H1 (cell line): Measurements from ENCODE around the gene TCEAL1. TPM values are rescaled to one million over a fixed set of nuclear protein-coding genes. Genes with fewer than 3 reads are reported as not detected.

Experiments used
- CTCF ChIA-PET: fragments of 300-600 bp; sonication (Branson Sonifier 250); formaldehyde crosslinking; loops from one replicate; lab custom pipeline; 2021; ENCODE audit not compliant: partially characterized antibody; lab: Charles Lee
- POLR2A ChIA-PET: fragments of 300-600 bp; sonication (Branson Sonifier 250); formaldehyde crosslinking; loops from one replicate; lab custom pipeline; 2021; ENCODE audit warnings: inconsistent platforms; ENCODE audit not compliant: partially characterized antibody; lab: Charles Lee
- DNase-seq, 2 experiments: peaks; one replicate each; pipeline versions ENCODE4 v3.0.0 to v3.0.0-alpha.2; 2010 to 2022; ENCODE audit warnings: low spot score in 2 of 2, low read depth in 1 of 2, mixed read lengths in 1 of 2
- FAIRE-seq: peaks from 2 replicates; lab custom pipeline; 2011; peaks lifted over from hg19 to GRCh38; lab: Jason Lieb, UNC
- H2AFZ ChIP-seq: 2 replicates; pipeline ENCODE4 v1.8.1; 2012; ENCODE audit warnings: low read length, inconsistent platforms
- H2AK5ac ChIP-seq: 2 replicates; pipeline ENCODE4 v1.6.1; 2013; ENCODE audit warnings: low read depth, low read length
- H2BK120ac ChIP-seq: replicated peaks from 2 replicates; pipeline ENCODE3; 2013; ENCODE audit warnings: low read depth, low read length, inconsistent platforms
- H2BK12ac ChIP-seq: 2 replicates; pipeline ENCODE4 v1.6.1; 2013; ENCODE audit warnings: low read depth, low read length
- H2BK15ac ChIP-seq: 2 replicates; pipeline ENCODE4 v1.6.1; 2013; ENCODE audit warnings: low read length
- H2BK20ac ChIP-seq: 2 replicates; pipeline ENCODE4 v1.6.1; 2013; ENCODE audit warnings: low read length
- H2BK5ac ChIP-seq: 2 replicates; pipeline ENCODE4 v1.6.1; 2013; ENCODE audit warnings: low read depth, low read length
- H3K14ac ChIP-seq: 2 replicates; pipeline ENCODE4 v1.6.1; 2013; ENCODE audit warnings: inconsistent platforms; ENCODE audit not compliant: insufficient read length
- H3K18ac ChIP-seq: 2 replicates; pipeline ENCODE4 v1.6.1; 2013; ENCODE audit warnings: low read length; ENCODE audit errors: extremely low read depth
- H3K23ac ChIP-seq: 2 replicates; pipeline ENCODE4 v1.6.1; 2013; ENCODE audit warnings: inconsistent platforms; ENCODE audit not compliant: insufficient read length
- H3K23me2 ChIP-seq: 2 replicates; pipeline ENCODE4 v1.6.1; 2013; ENCODE audit warnings: low read depth, low read length
- H3K27ac ChIP-seq: 2 replicates; pipeline ENCODE4 v1.6.1; 2011; ENCODE audit warnings: low read depth, low read length, inconsistent platforms
- H3K27me3 ChIP-seq, 4 experiments: replicated peaks in 1 of 4; 1 replicate in 1 of 4; 2 replicates in 3 of 4; pipeline versions ENCODE4 v1.6.1 to v1.8.1; 2011 to 2013; ENCODE audit warnings: low read length in 3 of 4, mild to moderate bottlenecking in 3 of 4, inconsistent platforms in 2 of 4, mixed read lengths in 2 of 4, moderate library complexity in 1 of 4; ENCODE audit not compliant: control insufficient read depth in 3 of 4, insufficient read depth in 3 of 4; ENCODE audit errors: extremely low read depth in 1 of 4
- H3K36me3 ChIP-seq, 4 experiments: 2 replicates each; pipeline versions ENCODE4 v1.6.1 to v1.8.1; 2011 to 2013; ENCODE audit warnings: mild to moderate bottlenecking in 4 of 4, low read length in 3 of 4, moderate library complexity in 2 of 4, control low read depth in 1 of 4, inconsistent platforms in 1 of 4; ENCODE audit not compliant: insufficient read depth in 4 of 4, control insufficient read depth in 2 of 4
- H3K4ac ChIP-seq: replicated peaks from 2 replicates; pipeline ENCODE3; 2013; ENCODE audit warnings: low read length, low read depth, mixed read lengths, inconsistent platforms; ENCODE audit not compliant: insufficient read length
- H3K4me1 ChIP-seq, 4 experiments: replicated peaks in 1 of 4; 1 replicate in 1 of 4; 2 replicates in 3 of 4; pipeline versions ENCODE4 v1.6.1 to v1.8.1; 2011 to 2013; ENCODE audit warnings: low read length in 3 of 4, inconsistent platforms in 2 of 4, mixed read lengths in 1 of 4; ENCODE audit not compliant: insufficient read depth in 4 of 4, control insufficient read depth in 3 of 4
- H3K4me2 ChIP-seq, 2 experiments: 2 replicates each; pipeline versions ENCODE4 v1.6.1 to v1.8.1; 2011 to 2013; ENCODE audit warnings: low read depth in 2 of 2, low read length in 2 of 2, control low read depth in 1 of 2, inconsistent platforms in 1 of 2, mild to moderate bottlenecking in 1 of 2; ENCODE audit not compliant: insufficient read depth in 1 of 2
- H3K4me3 ChIP-seq, 4 experiments: fragments of 200-600, 300-600 bp in 1 of 4; sonication (generic), shearing (Covaris generic), sonication (Bioruptor Twin) in 1 of 4; 2 replicates each; pipeline versions ENCODE4 v1.5.1 to v1.8.1; 2011 to 2016; ENCODE audit warnings: low read length in 4 of 4, low read depth in 3 of 4, control low read depth in 2 of 4, inconsistent platforms in 2 of 4, mild to moderate bottlenecking in 2 of 4, mixed read lengths in 1 of 4, moderate library complexity in 1 of 4; ENCODE audit not compliant: insufficient read depth in 2 of 4; ENCODE audit errors: extremely low read depth in 1 of 4
- H3K56ac ChIP-seq: replicated peaks from 2 replicates; pipeline ENCODE3; 2013; ENCODE audit warnings: low read depth, mild to moderate bottlenecking, mixed read lengths, low read length, inconsistent platforms; ENCODE audit not compliant: insufficient read length
- H3K79me1 ChIP-seq: 2 replicates; pipeline ENCODE4 v1.6.1; 2013; ENCODE audit warnings: low read depth, low read length, control low read depth
- H3K79me2 ChIP-seq, 2 experiments: 2 replicates each; pipeline versions ENCODE4 v1.6.1 to v1.8.1; 2012 to 2013; ENCODE audit warnings: low read length in 2 of 2, mild to moderate bottlenecking in 2 of 2, inconsistent platforms in 1 of 2; ENCODE audit not compliant: insufficient read depth in 2 of 2, control insufficient read depth in 1 of 2
- H3K9ac ChIP-seq, 4 experiments: replicated peaks in 1 of 4; 1 replicate in 1 of 4; 2 replicates in 3 of 4; pipeline versions ENCODE4 v1.6.1 to v1.8.1; 2011 to 2013; ENCODE audit warnings: low read depth in 3 of 4, low read length in 3 of 4, control low read depth in 2 of 4, mild to moderate bottlenecking in 2 of 4, moderate library complexity in 2 of 4, inconsistent platforms in 1 of 4; ENCODE audit errors: extremely low read depth in 1 of 4
- H3K9me3 ChIP-seq, 2 experiments: 2 replicates each; pipeline versions ENCODE4 v1.6.1 to v1.8.1; 2012 to 2013; ENCODE audit warnings: mild to moderate bottlenecking in 2 of 2, moderate library complexity in 2 of 2, control low read depth in 1 of 2, inconsistent platforms in 1 of 2, low read depth in 1 of 2, low read length in 1 of 2, mixed read lengths in 1 of 2; ENCODE audit not compliant: insufficient read depth in 2 of 2
- H4K20me1 ChIP-seq, 2 experiments: replicated peaks in 1 of 2; 2 replicates each; pipeline versions ENCODE3 to v1.8.1; 2011 to 2013; ENCODE audit warnings: inconsistent platforms in 2 of 2, low read length in 2 of 2, mild to moderate bottlenecking in 1 of 2; ENCODE audit not compliant: insufficient read depth in 2 of 2, control insufficient read depth in 1 of 2
- H4K5ac ChIP-seq: 2 replicates; pipeline ENCODE4 v1.6.1; 2013; ENCODE audit warnings: low read length, low read depth, mixed read lengths, inconsistent platforms; ENCODE audit not compliant: insufficient read length
- H4K8ac ChIP-seq: 2 replicates; pipeline ENCODE4 v1.8.0; 2013; ENCODE audit warnings: mild to moderate bottlenecking, moderate library complexity, low read length, inconsistent platforms; ENCODE audit not compliant: insufficient read depth; ENCODE audit errors: extremely low read depth
- H4K91ac ChIP-seq: replicated peaks from 2 replicates; pipeline ENCODE3; 2013; ENCODE audit warnings: low read length, mixed read lengths, inconsistent platforms; ENCODE audit not compliant: insufficient read length
- CHD2 ChIP-seq: IDR thresholded peaks from 2 replicates; pipeline ENCODE4 v1.6.1; 2012; ENCODE audit warnings: low read length, improper control_type of control experiment
- E2F6 ChIP-seq: IDR thresholded peaks from 2 replicates; pipeline ENCODE4 v1.6.1; 2012; ENCODE audit warnings: inconsistent platforms
- KDM5A ChIP-seq: fragments of 200-600 bp; IDR thresholded peaks from 2 replicates; pipeline ENCODE4 v1.7.1; 2012; ENCODE audit warnings: mild to moderate bottlenecking, low read length, inconsistent platforms, mixed read lengths
- RAD21 ChIP-seq, 2 experiments: IDR thresholded peaks in 1 of 2; conservative IDR thresholded peaks in 1 of 2; 2 replicates each; pipeline ENCODE4 v1.6.1; 2011; ENCODE audit warnings: low read depth in 2 of 2, low read length in 2 of 2, improper control_type of control experiment in 1 of 2, inconsistent platforms in 1 of 2, mild to moderate bottlenecking in 1 of 2, moderate library complexity in 1 of 2
- SIRT6 ChIP-seq: IDR thresholded peaks from one replicate; pipeline ENCODE4 v1.7.1; 2012; ENCODE audit warnings: low read length, inconsistent platforms
- SIX5 ChIP-seq: IDR thresholded peaks from 2 replicates; pipeline ENCODE4 v1.6.1; 2011; ENCODE audit warnings: mild to moderate bottlenecking, low read depth, low read length
- TAF1 ChIP-seq: IDR thresholded peaks from 2 replicates; pipeline ENCODE4 v1.6.1; 2011; ENCODE audit warnings: mild to moderate bottlenecking, low read depth, low read length
- TAF7 ChIP-seq: optimal IDR thresholded peaks from 2 replicates; pipeline ENCODE3; 2011; ENCODE audit warnings: low read depth, mild to moderate bottlenecking, inconsistent platforms, low read length, moderate library complexity, borderline replicate concordance
- USF2 ChIP-seq: IDR thresholded peaks from 2 replicates; pipeline ENCODE4 v1.6.1; 2011; ENCODE audit warnings: low read length, improper control_type of control experiment
- ZNF274 ChIP-seq: IDR thresholded peaks from 2 replicates; pipeline ENCODE4 v1.7.0; 2012; ENCODE audit warnings: low read length, borderline replicate concordance; ENCODE audit errors: extremely low read depth
- WGBS, 2 experiments: shearing (Covaris generic) in 1 of 2; methylation state at CpG; one replicate each; pipeline versions ENCODE4 v1.1.6 to v1.1.7; 2013 to 2015; ENCODE audit warnings: low lambda C conversion rate in 2 of 2, mixed read lengths in 2 of 2, inconsistent platforms in 1 of 2, low coverage in 1 of 2, missing lambda C conversion rate in 1 of 2; ENCODE audit not compliant: insufficient replicate concordance in 2 of 2, insufficient coverage in 1 of 2, insufficient read length in 1 of 2; ENCODE audit errors: extremely low coverage in 1 of 2, missing lambda C conversion rate in 1 of 2; 5-methylcytosine and 5-hydroxymethylcytosine counted together
- polyA plus RNA-seq, 7 experiments: library from polyadenylated mRNA; depleted of rRNA in 3 of 7; stranded (reverse) in 5 of 7; unstranded in 2 of 7; fragments of >200 nt in 5 of 7; fragments of 200-250 nt in 2 of 7; gene quantifications; 1 replicate in 5 of 7; 2 replicates in 1 of 7; 4 replicates in 1 of 7; pipeline versions ENCODE4 v1.2.1 to v1.2.3, GENCODE V29; 2011 to 2013; ENCODE audit warnings: missing spikeins in 2 of 7, mixed read lengths in 2 of 7
- total RNA-seq: library from RNA; stranded (reverse); fragmentation: NEBNext Ultra II Directional; extraction: Animal tissue kit (Norgen Biotek cat#: 25700); gene quantifications from 2 replicates; pipeline ENCODE4 v1.2.1, GENCODE V29; 2021

TCEAL1 gene
- total and polyA plus RNA-seq, 2 of the 8 experiments (the other 6 are each of a cell fraction or from before 2014, with no cell fraction given) = 3.9 to 4.1 TPM

- 6% methylated on average over 13 of the region's 21 CpGs; no CpG with 5 or more reads in 1 of the 2 experiments for WGBS, 2 experiments
- TF ChIP-seq KDM5A (no peak), SIX5 (no peak), RAD21 (IDR thresholded peaks at IDR 0.05 in 1 of 2, conservative IDR thresholded peaks at IDR 0.05 in 1 of 2; ENCODE audit: low read depth in 2 of 2, low read length in 2 of 2) (no peak), USF2 (no peak), ZNF274 (no peak), TAF1 (no peak), SIRT6 (no peak), E2F6 (no peak), CHD2 (no peak), TAF7 (no peak)
Measured at GRCh38 chrX:103608306-103608963, 20.3 kb upstream of the TCEAL1 start.

More at GRCh38 chrX:103608306-103608963, 20.3 kb upstream of the TCEAL1 start:
- H4K8ac ChIP-seq = no peak overlapping the region
- DNase-seq (peak in 1 of 2 experiments; percentile 46), FAIRE-seq (no peak)
- no peaks in the 10 kb centered on the region for H3K9me3 ChIP-seq
- H3K79me1 ChIP-seq = no peaks in the 10 kb centered on the region
- no peak overlapping the region for H2AFZ ChIP-seq
- no peak overlapping the region for H2AK5ac ChIP-seq
- H3K23me2 ChIP-seq = peaks cover 5% of the 10 kb centered on the region; the same call in 1 of the 2 replicates
- peak overlapping the region; percentile 69 to 71 for H3K4me2 ChIP-seq
- H3K23ac ChIP-seq = no peak overlapping the region
- no peaks in the 10 kb centered on the region; a peak in 1 of 8 replicates for H3K36me3 ChIP-seq
- peak overlapping the region; percentile 51 to 73 (median 64) for H3K4me3 ChIP-seq
- no peak overlapping the region for H3K14ac ChIP-seq
- H4K91ac ChIP-seq = no peak overlapping the region
- no peak overlapping the region for H2BK5ac ChIP-seq
- H2BK15ac ChIP-seq = no peak overlapping the region
- peak overlapping the region in 3 of 4 experiments; percentile 37 to 66 (median 48); a peak in 5 of 7 replicates for H3K9ac ChIP-seq
- no peak overlapping the region for H3K56ac ChIP-seq
- no peak overlapping the region; the same call in 1 of the 2 replicates for H3K27ac ChIP-seq
- ChIA-PET CTCF (interaction anchor here (0.7 kb wide), 1 partner anchor 22 kb away, joined by 5 read pairs; no protein-coding TSS in a partner anchor), POLR2A (interaction anchor here (1.0 to 1.7 kb wide), 2 partner anchors 9 to 77 kb away, joined by 4 to 5 read pairs; no protein-coding TSS in a partner anchor)
- no peak overlapping the region for H2BK12ac ChIP-seq
- H3K4ac ChIP-seq = no peak overlapping the region
- H3K79me2 ChIP-seq = no peaks in the 10 kb centered on the region
- no peaks in the 10 kb centered on the region for H4K20me1 ChIP-seq
- H3K18ac ChIP-seq = no peak overlapping the region
- H2BK20ac ChIP-seq = no peak overlapping the region
- H4K5ac ChIP-seq = no peak overlapping the region
- H3K4me1 ChIP-seq = peaks cover 0 to 3% (median 0%) of the 10 kb centered on the region in 4 experiments; a peak in 2 of 7 replicates
- H3K27me3 ChIP-seq = no peaks in the 10 kb centered on the region
- H2BK120ac ChIP-seq = no peak overlapping the region
